Small intestine (tissue), 7 donors: ENCODE results near the gene CDH22. TPM values are rescaled to one million over a fixed set of nuclear protein-coding genes. Genes with fewer than 3 reads are reported as not detected.

Experiments used
- DNase-seq, 2 donors: peaks; one replicate each; pipeline versions ENCODE4 v3.0.0 to v3.0.0-alpha.2; 2013
- FAIRE-seq: peaks from 2 replicates; lab custom pipeline; 2012; peaks lifted over from hg19 to GRCh38; lab: Jason Lieb, UNC
- H3K27ac ChIP-seq, 3 donors: one replicate each; pipeline ENCODE4 v1.5.1; 2013; ENCODE audit warnings: low read length in 2 of 3, mild to moderate bottlenecking in 2 of 3, control low read depth in 1 of 3, inconsistent platforms in 1 of 3, low read depth in 1 of 3, moderate library complexity in 1 of 3
- H3K27me3 ChIP-seq, 3 donors: one replicate each; pipeline ENCODE4 v1.6.1; 2013; ENCODE audit warnings: low read length in 3 of 3, inconsistent platforms in 1 of 3; ENCODE audit not compliant: control insufficient read depth in 3 of 3, insufficient read depth in 3 of 3
- H3K36me3 ChIP-seq, 3 donors: one replicate each; pipeline ENCODE4 v1.6.1; 2013; ENCODE audit warnings: low read length in 3 of 3, inconsistent platforms in 1 of 3, low read depth in 1 of 3, mild to moderate bottlenecking in 1 of 3, moderate library complexity in 1 of 3; ENCODE audit not compliant: control insufficient read depth in 3 of 3, insufficient read depth in 2 of 3
- H3K4me1 ChIP-seq, 3 donors: one replicate each; pipeline ENCODE4 v1.6.1; 2013; ENCODE audit warnings: low read length in 2 of 3, inconsistent platforms in 1 of 3, low read depth in 1 of 3, mild to moderate bottlenecking in 1 of 3, moderate library complexity in 1 of 3; ENCODE audit not compliant: control insufficient read depth in 3 of 3, insufficient read depth in 2 of 3
- H3K4me3 ChIP-seq, 3 donors: one replicate each; pipeline ENCODE4 v1.5.1; 2013; ENCODE audit warnings: low read length in 3 of 3, control low read depth in 1 of 3, inconsistent platforms in 1 of 3, low read depth in 1 of 3, mild to moderate bottlenecking in 1 of 3, moderate library complexity in 1 of 3
- H3K9me3 ChIP-seq, 2 donors: one replicate each; pipeline ENCODE4 v1.6.1; 2013; ENCODE audit warnings: low read depth in 1 of 2, low read length in 1 of 2; ENCODE audit not compliant: control insufficient read depth in 2 of 2, insufficient read depth in 1 of 2
- WGBS, 3 donors: extraction: QIAGEN DNeasy Blood & Tissue Kit; methylation state at CpG; one replicate each; pipeline ENCODE4 v1.1.7; 2013; 5-methylcytosine and 5-hydroxymethylcytosine counted together
- polyA plus RNA-seq, 4 donors: library from polyadenylated mRNA; stranded (reverse) in 3 of 4; unstranded in 1 of 4; fragments of 200-250 nt in 3 of 4; fragments of 120-200 nt in 1 of 4; gene quantifications; one replicate each; pipeline versions ENCODE4 v1.2.1 to v1.2.3, GENCODE V29; 2013
- donor health status: healthy with polysubstance abuse.
- donor health status: control.
- donor health status: control.
- donor health status: Bipolar disorder and iron deficiency.
- donor health status: healthy.

CDH22 gene
- polyA plus RNA-seq, 4 donors: 0.03 to 0.84 TPM; not detected in 2

- 50 to 60% (median 56%) methylated on average over 6 of the region's 6 CpGs for WGBS, 3 donors
- H3K36me3 ChIP-seq: no peaks in the 10 kb centered on the region
- FAIRE-seq (no peak), DNase-seq (no peak)
- no peak overlapping the region for H3K27ac ChIP-seq
- H3K9me3 ChIP-seq: no peaks in the 10 kb centered on the region
- no peak overlapping the region for H3K4me3 ChIP-seq
- H3K4me1 ChIP-seq: no peaks in the 10 kb centered on the region
- peaks cover 0 to 39% (median 27%) of the 10 kb centered on the region in 3 donors for H3K27me3 ChIP-seq
These were observed 135.8 kb downstream of the CDH22 start for GRCh38 chr20:46172455-46172854.

GRCh38 chr20:46171909-46172308, 136.4 kb downstream of the CDH22 start:
- WGBS, 3 donors: 45 to 68% (median 58%) methylated on average over 5 of the region's 5 CpGs
- H3K27ac ChIP-seq: no peak overlapping the region
- no peak overlapping the region for H3K4me3 ChIP-seq
- DNase-seq (no peak), FAIRE-seq (no peak)
- H3K27me3 ChIP-seq: peaks cover 0 to 39% (median 27%) of the 10 kb centered on the region in 3 donors
- H3K36me3 ChIP-seq: no peaks in the 10 kb centered on the region
- no peaks in the 10 kb centered on the region for H3K9me3 ChIP-seq
- no peaks in the 10 kb centered on the region for H3K4me1 ChIP-seq

DNA sequence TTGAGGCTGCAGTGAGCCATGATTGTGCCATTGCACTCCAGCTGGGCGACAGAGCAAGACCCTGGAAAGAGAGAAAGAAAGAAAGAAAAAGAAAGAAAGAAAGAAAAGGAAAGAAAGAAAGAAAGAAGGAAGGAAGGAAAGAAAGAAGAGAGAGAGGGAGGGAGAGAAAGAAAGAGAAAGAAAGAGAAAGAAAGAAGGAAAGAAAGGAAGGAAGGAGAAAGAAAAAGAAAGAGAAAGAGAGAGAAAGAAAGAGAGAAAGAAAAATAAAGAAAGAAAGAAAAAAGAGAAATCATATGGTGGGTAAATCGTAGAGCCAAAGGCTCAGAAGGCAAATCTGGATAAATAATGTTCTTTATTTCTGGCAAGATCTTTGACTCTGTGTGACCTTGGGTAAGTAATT, 136.8 kb downstream of the CDH22 start:
- Histone ChIP-seq H3K27ac (no peak overlapping the region), H3K36me3 (no peaks in the 10 kb centered on the region), H3K4me1 (no peaks in the 10 kb centered on the region), H3K9me3 (no peaks in the 10 kb centered on the region), H3K4me3 (no peak overlapping the region), H3K27me3 (peaks cover 0 to 39% (median 25%) of the 10 kb centered on the region in 3 donors)
- DNase-seq (no peak), FAIRE-seq (no peak)
- WGBS, 3 donors: 60 to 73% (median 69%) methylated on average over 2 of the region's 2 CpGs

DNA sequence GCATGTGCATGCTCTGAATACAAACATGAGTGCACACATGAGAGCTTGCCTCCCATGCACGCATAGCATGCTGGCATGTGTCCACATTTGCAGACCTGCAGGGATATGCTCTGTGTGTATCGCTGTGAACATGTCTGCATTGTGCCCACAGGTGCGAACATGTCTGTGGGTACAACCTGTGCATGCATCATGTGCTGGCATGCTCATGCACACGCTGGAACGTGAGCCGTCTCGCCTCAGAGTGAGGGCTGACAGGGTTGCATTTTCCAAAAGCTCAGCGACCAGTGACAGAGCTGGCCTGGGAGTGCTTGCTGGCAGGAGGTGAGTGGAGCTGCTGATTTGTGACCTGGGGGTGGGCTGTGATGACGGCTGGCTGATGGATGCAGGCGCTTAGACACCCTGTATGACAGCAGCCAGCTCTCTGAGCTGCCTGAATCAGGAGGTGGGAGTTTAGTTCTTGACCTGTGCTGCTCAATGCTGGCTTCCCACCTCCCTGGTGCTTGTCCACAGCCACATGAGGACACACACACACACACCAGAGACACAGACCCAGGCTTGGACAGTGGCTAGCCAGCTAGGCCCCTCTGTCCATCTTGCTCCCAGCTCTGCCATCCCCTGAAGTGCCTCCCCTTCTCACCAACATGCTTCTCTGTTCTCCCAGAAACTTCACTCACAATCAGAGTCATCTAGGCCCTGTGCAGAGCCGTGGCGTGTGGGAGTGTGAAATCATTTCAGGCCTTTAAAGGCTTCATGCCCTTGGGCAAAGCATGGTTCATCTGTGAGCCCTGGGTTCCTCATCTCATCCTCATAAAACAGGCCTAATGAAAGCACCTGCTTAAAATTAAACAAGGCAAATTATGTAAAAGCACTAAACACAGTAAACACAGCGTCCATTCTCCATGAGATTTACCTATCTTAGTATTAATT, 138.8 kb downstream of the CDH22 start:
- Histone ChIP-seq H3K4me1 (no peaks in the 10 kb centered on the region), H3K27me3 (peaks cover 0 to 26% (median 15%) of the 10 kb centered on the region in 3 donors), H3K36me3 (no peaks in the 10 kb centered on the region), H3K27ac (no peak overlapping the region), H3K9me3 (no peaks in the 10 kb centered on the region), H3K4me3 (no peak overlapping the region)
- 67 to 68% (median 67%) methylated on average over 12 to 13 of the region's 13 CpGs for WGBS, 3 donors
- DNase-seq (no peak), FAIRE-seq (no peak)

- Histone ChIP-seq H3K27me3 (peaks cover 0 to 17% (median 10%) of the 10 kb centered on the region in 3 donors), H3K9me3 (no peaks in the 10 kb centered on the region), H3K36me3 (no peaks in the 10 kb centered on the region), H3K4me3 (no peak overlapping the region), H3K27ac (no peak overlapping the region), H3K4me1 (no peaks in the 10 kb centered on the region)
- no peak for FAIRE-seq
- no peak for DNase-seq
- 55 to 63% (median 59%) methylated on average over 8 of the region's 8 CpGs for WGBS, 3 donors
These were observed 139.9 kb downstream of the CDH22 start for GRCh38 chr20:46168438-46168837.

GRCh38 chr20:46167080-46167479, 141.2 kb downstream of the CDH22 start:
- Histone ChIP-seq H3K9me3 (no peaks in the 10 kb centered on the region), H3K27ac (no peak overlapping the region), H3K4me3 (no peak overlapping the region), H3K27me3 (peaks cover 0 to 8% (median 3%) of the 10 kb centered on the region in 3 donors), H3K4me1 (no peaks in the 10 kb centered on the region), H3K36me3 (no peaks in the 10 kb centered on the region)
- FAIRE-seq (no peak), DNase-seq (no peak)

GRCh38 chr20:46164254-46164653, 144.0 kb downstream of the CDH22 start:
- H3K4me1 ChIP-seq: no peaks in the 10 kb centered on the region
- no peaks in the 10 kb centered on the region for H3K36me3 ChIP-seq
- no peak overlapping the region for H3K4me3 ChIP-seq
- H3K27me3 ChIP-seq: no peaks in the 10 kb centered on the region
- H3K27ac ChIP-seq: no peak overlapping the region
- no peaks in the 10 kb centered on the region for H3K9me3 ChIP-seq
- no peak for DNase-seq
- 55 to 60% (median 59%) methylated on average over 7 of the region's 7 CpGs for WGBS, 3 donors
- no peak for FAIRE-seq

- 71 to 86% (median 84%) methylated on average over 1 of the region's 1 CpG for WGBS, 3 donors
- Histone ChIP-seq H3K27me3 (peaks cover 0 to 6% (median 0%) of the 10 kb centered on the region in 3 donors), H3K4me3 (no peak overlapping the region), H3K4me1 (no peaks in the 10 kb centered on the region), H3K9me3 (no peaks in the 10 kb centered on the region), H3K27ac (no peak overlapping the region), H3K36me3 (no peaks in the 10 kb centered on the region)
- FAIRE-seq (no peak), DNase-seq (no peak)
These were observed 146.4 kb downstream of the CDH22 start for GRCh38 chr20:46161921-46162320.
